ENCODE measurements around the gene PMM2.

- TF ChIP-seq EZH2phosphoT487 (IDR thresholded peaks at IDR 0.05; ENCODE audit: insufficient read depth, low read depth) = no peak
- TF ChIP-seq EZH2 (IDR thresholded peaks at IDR 0.05; ENCODE audit: insufficient read depth, poor library complexity, severe bottlenecking) = no peak
Observed at GRCh38 chr16:8788578-8789172, 9.0 kb upstream of the PMM2 start.
